NCI-H2196 treated with DMSO at 0.1 percent for 48 hours (cell line): ENCODE data around the gene WAS.

Source experiments
- DNase-seq: peaks from one replicate; lab custom pipeline; 2025; ENCODE audit not compliant: unreplicated experiment; lab: John Stamatoyannopoulos, UW

Gene WAS

DNA sequence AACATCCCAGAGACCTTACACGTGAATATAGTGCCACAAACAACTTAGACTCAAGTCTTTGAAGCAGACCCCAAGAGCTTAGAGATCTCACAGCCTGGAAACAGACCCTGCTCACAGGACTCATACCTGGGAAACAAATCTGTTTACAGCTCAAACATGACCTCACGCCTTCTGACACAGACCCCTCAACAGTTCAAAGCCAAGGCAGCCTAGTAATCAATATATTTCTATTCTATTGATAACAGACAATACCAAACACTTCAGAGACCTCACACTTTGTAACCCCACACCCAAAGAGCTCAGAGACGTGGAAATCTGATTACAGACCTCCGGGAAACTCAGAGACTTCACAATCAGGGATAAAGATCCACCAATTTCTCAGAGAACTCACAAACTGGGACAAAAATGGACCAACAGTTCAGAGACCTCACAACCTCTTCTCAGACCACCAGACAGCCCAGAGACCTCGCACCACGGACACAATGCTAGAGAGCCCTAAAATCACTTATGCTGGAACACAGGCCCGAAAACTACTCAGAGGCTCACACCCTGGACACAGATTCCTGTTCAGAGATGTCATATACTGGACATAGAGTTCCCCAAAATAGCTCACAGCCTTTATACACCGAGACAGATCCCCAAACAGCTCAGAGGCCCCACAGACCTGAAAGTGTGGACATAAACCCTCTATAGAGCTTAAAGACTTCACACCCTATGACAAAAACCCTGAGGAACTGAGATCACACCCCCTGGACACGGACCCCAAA lies 27.7 kb downstream of the WAS start:
- DNase-seq: no peak

DNA sequence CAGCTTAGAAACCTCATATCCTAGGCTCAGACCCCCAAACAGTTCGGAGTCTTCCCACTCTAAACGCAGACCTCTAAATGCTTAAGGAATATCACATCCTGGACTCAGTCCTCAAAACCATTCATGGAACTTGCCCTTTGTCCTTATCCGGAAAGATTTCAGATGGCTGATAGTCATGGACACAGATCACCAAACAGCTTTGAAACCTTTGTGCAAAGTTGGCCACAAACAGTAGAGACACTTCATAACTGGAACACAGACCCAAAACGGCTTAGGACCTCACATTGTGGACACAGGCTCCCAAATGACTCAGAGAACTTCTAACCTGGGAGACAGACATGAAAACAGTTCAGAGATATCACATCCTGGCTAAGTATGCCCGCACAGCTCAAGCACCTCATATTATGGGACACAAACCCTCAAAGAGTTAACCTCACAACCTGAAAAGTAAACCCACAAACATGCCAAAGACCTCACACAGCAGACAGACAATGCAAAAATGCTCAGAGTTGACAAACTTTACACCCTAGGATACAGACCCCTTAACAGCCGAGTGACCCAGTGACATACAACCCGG lies 28.4 kb downstream of the WAS start:
- DNase-seq: no peak

DNA sequence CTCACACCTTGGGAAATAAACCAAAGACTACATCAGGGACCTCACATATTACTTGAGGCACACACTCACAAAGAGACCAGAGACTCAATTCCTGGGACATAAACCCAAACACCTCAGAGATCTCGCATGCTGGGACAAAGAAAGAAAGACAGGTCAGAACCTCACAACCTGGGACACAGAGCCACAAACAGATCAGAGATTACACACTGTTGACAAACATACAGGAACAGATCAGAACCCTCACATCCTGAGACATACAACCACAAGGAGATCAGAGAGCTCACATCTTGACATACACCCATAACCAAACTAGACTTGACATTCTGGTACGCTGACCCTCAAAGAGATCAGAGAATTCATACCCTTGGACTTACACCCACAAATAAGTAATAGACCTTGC lies 30.2 kb downstream of the WAS start:
- DNase-seq: no peak

DNA sequence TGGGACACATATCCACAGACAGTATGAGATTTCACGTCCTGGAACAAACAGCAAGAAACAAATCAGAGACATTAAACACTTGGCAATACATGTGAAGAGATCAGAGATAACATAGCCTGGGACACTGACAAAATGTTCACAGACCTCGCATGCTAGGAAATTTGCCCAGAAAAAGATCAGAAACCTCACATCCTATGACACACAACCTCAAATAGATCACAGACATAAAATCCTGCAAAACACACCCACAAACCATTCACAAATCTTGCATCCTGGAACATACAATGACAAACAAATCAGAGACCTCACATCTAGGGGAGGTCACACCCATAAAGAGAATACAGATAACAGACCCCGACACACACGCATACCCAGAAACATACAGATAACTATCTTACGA lies 31.0 kb downstream of the WAS start:
- no peak for DNase-seq

DNA sequence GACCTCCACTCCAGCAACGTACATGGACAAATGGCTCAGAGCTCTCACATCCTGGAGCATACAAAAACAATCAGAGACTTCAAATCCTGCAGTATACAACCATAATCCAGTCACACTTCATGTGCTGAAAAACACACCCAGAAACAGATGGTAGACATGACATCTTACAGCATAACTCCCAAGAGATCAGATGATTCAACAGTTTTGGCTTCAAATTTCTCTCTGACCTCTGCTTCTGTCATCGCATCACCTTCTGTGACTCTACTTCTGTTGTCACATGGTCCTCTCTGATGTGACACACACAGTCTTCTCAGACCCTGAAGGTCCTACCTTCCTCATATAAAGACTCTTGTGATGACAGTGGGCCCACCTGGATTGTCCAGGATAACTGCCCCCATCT lies 31.5 kb downstream of the WAS start:
- no peak for DNase-seq

DNA sequence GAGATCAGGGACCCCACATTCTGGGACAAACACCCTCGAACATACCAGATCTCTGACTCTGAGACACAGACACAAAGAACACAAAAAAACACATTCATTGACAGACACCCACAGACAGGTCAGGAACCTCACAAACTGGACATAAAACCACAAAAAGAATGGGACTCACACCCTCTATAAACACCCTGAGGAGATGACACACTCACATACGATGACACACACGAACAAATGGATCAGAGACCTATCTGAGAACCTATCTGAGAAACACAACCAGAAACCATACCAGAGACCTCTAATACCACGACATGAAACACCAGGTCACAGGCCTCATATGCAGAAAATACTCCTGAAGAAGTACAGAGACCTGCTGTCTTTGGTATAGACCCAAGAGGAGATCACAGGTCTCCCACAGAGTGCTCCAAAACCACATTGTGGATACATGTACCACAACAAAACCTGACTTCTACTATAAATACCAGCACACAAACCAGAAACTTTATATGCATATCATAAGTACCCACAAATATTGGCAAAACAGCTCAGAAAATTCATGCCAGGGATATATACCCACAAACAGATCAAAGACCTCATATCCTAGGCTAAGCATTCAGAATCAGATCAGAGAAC lies 32.4 kb downstream of the WAS start:
- no peak for DNase-seq

DNA sequence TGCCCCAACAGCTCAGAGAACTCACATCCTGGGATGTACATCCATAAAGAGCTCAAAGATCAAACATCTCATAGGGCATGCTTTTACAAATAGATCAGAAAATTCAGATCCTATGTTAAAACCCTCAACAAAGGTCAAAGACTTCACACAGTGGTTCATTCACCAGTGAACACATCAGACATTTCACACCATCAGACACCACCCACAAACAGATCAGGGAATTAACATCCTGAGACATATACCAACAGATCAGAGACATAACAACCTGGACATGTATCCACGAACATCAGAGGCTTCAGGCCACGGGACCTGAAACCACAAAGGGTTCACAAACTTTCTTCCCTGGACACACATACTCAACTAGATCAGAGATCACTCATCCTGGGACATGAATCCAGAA lies 36.4 kb downstream of the WAS start:
- DNase-seq: no peak

DNA sequence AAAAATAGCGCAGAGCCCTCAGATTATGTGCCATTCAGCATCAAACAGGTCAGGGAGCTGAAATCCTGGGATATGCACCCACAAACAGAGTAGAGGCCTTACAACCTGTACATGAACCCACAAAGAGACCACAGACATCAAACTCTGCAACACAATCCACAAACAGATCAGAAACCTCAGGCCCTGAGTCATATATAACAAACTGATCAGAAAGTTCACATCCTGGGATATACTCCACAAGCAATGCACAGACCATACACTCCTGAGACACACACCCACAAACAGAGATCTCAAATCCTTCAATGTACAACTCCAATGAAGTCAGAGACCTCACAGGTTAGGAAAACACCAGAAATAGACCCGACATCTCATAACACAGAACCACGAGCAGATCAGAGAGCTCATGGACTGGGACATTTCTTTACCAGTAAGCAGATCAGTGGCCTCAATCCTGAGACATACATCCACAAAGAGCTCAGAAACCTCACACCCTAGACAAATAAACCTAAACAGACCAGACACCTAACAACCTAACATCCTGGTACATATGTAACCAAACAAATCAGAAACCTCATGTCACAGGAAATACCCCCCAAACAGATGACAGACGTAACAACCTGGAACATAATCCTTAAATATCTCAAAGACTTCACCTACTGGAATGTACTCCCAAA lies 37.1 kb downstream of the WAS start:
- DNase-seq: no peak

DNA sequence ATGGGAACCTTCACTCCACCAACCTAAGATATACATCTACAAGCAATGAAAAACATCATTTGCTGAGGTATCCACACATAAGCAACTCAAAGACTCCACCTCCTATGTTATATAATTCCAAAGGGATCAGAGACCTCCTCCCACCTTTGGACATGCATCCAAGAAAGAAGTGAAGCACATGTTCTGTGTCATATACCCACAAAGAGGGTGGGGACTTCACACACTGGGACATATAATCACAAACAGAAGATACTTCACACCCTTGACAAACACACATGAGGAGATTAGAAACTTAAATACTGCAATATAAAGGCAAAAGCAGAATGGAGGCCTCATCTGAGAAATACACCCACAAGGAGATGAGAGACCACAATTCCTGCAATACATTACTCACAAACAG lies 38.3 kb downstream of the WAS start:
- DNase-seq: no peak

DNA sequence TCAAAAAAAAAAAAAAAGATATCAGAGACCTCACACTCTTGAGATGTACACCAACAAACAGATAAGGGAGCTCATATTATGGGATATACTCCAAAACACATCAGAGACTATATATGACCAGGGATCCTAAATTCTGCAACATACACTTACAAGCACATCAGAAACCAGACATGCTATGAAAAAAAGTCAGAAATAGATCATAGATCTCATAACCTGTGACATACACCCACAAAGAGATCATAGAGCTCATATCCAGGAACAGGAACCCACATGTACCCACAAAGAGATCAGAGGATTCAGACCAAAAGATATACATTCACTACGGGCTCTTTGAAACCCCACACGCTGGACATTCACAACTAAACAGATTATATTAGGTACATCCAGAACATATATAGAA lies 43.0 kb downstream of the WAS start:
- DNase-seq: no peak

DNA sequence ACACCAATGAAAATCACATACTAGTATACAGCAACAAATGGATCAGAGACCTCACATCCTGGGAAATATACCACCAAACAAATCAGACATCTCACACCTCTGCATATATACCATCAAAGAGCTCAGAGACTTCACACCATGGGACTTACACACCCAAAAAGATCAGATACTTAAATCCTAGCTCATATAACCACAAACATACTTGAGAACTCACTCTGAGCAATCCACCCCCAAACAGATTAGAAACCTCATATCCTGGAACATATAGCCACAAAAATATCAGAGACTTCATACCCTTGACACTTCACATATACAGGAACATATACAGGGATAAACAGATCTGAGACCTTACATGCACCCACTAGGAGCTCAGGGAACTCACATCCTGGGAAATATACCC lies 45.1 kb downstream of the WAS start:
- DNase-seq: no peak

DNA sequence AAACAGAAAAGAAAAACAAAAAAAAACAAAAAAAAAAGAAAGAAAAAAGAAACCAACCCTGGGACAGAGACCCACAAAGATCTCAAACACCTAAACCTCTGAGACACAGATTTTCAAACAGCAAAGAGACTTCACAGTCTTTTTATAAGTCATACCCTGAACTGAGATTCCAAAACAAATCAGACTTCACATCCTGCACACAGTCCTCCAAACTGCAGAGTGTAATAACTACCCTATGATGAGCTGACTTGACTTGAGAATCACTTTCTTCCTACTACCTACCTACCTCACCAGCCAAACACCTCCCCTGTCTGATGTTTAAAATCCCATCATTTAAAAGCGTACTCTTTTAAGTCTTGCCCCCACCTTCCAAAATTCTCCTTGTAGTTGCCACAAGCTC lies 52.7 kb downstream of the WAS start:
- DNase-seq: no peak

DNA sequence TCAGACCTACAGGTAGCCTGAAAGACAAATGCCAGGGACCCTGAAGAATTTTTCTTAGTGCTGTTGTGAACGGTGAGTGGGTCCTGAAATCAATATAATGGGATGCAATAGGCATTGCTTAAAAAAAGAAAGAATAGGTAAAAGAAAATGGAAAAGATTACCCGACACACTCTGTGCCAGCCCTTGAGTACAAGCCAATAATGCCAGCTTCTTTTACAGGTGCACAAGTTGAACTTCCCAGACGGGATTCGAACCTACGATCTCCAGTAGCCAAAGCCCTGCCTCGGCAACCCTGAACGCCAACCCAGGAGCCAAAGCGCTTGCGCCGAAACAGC lies 53.2 kb downstream of the WAS start:
- no peak for DNase-seq

DNA sequence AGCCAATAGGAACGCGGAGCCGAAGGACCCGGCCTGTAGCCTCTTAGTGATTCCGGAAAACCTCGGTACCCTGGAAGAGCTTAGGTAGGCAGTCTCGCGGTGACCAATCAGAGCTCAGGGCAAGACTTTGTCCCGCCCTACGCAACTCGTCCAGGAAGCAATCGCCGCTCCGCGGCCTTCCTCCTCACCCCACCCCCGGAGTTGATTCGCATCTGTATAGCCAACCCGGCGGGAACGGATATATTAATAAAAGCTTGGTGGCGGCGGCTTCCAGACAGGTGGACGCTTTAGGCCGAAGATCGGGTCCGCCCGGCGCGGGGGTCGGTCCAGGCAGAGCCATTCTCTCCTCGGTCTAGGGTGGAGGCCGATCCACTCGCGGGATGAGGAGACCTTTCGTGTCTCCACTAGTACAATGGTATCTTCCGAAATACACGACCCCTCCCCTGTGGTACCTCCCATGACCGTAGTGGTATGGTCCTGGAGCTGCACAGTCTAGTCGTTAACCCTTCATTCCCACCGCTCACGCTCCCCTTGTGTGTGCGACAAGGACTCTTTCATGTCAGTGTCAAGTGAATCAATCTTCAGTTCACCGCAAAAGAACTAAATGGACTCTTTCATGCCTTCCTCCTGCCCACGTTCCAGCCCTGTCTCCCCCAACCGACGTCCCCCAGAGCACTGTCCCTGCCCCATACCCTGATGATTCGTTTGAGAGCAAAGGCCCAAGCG lies 53.8 kb downstream of the WAS start:
- DNase-seq: peak; percentile 89

DNA sequence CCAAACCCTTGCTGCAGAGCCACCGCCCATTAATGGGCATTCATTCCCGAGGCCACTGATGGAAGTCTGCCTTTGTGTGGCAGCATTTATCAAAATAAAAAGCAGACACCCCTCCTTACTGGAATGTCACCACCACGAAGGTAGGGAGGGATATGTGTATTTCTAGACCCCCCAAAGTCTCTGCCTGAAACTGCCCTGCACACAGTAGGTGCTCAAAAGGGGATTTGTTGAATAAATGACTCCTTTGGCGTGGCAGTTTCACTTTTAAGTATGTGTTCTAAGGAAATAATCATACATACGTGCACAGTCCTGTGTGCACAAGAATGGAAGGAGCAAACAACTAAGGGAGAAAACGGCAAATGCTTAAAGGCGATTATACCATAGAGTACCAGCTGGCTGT lies 54.3 kb downstream of the WAS start:
- DNase-seq: no peak
